Body of pancreas (tissue), 4 donors: ENCODE data around the gene OR1A2.

ENCODE experiments used
- POLR2A ChIP-seq, 3 donors: fragments of 450-650 bp; IDR thresholded peaks; one replicate each; pipeline ENCODE4 v1.6.1; 2016; ENCODE audit warnings: antibody characterized with exemption in 3 of 3, mild to moderate bottlenecking in 2 of 3
- TF ChIP-seq, protein P1 (sequence below), 7 experiments: fragments of 450-650 bp in 4 of 7; fragments of 200-600 bp in 3 of 7; sonication (generic) in 3 of 7; IDR thresholded peaks; one replicate each; pipeline ENCODE4 v1.5.1; 2016 to 2019; ENCODE audit warnings: antibody characterized with exemption in 7 of 7

- TF ChIP-seq, protein P1, sequence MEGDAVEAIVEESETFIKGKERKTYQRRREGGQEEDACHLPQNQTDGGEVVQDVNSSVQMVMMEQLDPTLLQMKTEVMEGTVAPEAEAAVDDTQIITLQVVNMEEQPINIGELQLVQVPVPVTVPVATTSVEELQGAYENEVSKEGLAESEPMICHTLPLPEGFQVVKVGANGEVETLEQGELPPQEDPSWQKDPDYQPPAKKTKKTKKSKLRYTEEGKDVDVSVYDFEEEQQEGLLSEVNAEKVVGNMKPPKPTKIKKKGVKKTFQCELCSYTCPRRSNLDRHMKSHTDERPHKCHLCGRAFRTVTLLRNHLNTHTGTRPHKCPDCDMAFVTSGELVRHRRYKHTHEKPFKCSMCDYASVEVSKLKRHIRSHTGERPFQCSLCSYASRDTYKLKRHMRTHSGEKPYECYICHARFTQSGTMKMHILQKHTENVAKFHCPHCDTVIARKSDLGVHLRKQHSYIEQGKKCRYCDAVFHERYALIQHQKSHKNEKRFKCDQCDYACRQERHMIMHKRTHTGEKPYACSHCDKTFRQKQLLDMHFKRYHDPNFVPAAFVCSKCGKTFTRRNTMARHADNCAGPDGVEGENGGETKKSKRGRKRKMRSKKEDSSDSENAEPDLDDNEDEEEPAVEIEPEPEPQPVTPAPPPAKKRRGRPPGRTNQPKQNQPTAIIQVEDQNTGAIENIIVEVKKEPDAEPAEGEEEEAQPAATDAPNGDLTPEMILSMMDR (IDR thresholded peaks at IDR 0.05): no peak
- TF ChIP-seq POLR2A (IDR thresholded peaks at IDR 0.05): no peak
Measured at GRCh38 chr17:3167574-3167973, 29.7 kb upstream of the OR1A2 start.
